GM12875 (cell line): ENCODE data around the gene LCN1.

ENCODE experiments used
- H3K4me3 ChIP-seq: one replicate; pipeline ENCODE4 v1.5.1; 2011; ENCODE audit warnings: low read depth, low read length, control low read depth
- TF ChIP-seq, protein P1 (sequence below): IDR thresholded peaks from 2 replicates; pipeline ENCODE4 v1.5.1; 2011; ENCODE audit warnings: low read depth, mild to moderate bottlenecking, control low read depth, inconsistent platforms, low read length, moderate library complexity, borderline replicate concordance; ENCODE audit not compliant: insufficient read depth

The LCN1 gene

DNA sequence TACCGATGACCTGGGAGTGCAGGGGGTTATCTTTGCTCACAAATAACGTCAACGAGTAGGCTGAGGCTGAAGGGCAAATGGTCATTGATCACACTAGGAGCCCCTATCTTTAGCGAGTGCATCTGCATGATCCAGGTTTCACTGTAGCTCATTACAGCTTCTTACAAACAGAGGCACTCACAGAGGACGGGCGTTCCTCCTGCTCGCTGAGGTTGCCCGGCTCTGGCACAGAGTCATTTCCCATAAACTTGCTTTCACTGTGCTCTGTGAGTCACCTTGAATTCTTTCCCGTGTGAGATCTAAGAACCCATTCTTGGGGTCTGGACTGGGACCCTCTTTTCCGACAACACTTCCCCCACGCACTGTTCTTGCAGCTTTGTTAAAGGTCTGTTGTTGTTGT is 38.4 kb downstream of the LCN1 start:
- TF ChIP-seq, protein P1, sequence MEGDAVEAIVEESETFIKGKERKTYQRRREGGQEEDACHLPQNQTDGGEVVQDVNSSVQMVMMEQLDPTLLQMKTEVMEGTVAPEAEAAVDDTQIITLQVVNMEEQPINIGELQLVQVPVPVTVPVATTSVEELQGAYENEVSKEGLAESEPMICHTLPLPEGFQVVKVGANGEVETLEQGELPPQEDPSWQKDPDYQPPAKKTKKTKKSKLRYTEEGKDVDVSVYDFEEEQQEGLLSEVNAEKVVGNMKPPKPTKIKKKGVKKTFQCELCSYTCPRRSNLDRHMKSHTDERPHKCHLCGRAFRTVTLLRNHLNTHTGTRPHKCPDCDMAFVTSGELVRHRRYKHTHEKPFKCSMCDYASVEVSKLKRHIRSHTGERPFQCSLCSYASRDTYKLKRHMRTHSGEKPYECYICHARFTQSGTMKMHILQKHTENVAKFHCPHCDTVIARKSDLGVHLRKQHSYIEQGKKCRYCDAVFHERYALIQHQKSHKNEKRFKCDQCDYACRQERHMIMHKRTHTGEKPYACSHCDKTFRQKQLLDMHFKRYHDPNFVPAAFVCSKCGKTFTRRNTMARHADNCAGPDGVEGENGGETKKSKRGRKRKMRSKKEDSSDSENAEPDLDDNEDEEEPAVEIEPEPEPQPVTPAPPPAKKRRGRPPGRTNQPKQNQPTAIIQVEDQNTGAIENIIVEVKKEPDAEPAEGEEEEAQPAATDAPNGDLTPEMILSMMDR = no peak

DNA sequence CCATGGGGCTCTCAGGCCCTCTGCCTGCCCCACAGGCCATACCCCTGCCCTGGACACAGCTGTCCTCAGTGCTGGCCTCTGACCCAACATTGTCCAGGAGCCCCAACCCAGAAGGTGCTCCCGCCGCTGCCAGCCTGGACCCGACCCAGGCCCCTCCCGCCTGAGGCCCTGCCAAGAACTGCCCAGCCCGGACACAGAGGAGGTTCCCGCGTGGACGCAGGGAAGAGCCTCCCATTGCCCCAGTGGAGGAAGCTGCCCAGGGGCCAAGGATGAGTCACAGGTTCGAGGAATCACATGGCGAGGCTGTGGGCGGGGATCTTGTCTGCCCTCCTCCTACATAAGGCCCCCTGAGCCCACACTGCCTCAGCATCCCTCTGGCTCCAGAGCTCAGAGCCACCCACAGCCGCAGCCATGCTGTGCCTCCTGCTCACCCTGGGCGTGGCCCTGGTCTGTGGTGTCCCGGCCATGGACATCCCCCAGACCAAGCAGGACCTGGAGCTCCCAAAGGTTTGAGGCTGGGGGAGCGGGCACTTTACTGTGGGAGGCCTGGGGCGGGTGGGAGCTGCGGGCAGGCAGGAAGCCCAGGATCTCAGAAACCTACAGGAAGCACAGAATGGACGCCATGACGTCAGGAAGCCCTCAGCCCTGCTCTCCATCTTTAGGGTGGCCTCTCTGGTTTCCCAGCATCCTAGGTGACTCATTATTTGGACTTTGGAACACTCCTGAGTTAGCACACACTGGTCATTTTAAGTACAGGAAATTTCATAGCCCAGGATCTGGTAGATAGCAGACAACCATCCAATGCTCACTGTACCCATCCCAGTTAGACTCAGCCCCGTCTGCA is 40.4 kb downstream of the LCN1 start, which contains the start of gene PAEP:
Gene PAEP, plus strand, starts transcription at position 366 of the 844 bp plus-strand sequence.
- H3K4me3 ChIP-seq = no peak within 1 kb of the TSS
- TF ChIP-seq, protein P1 = no peak

More for the DNA sequence above, 38.4 kb downstream of the LCN1 start:
- no peak overlapping the region for H3K4me3 ChIP-seq

- no peak overlapping the region for H3K4me3 ChIP-seq
- TF ChIP-seq, protein P1 = no peak
Measured at GRCh38 chr9:135562235-135562745, 41.0 kb downstream of the LCN1 start.

DNA sequence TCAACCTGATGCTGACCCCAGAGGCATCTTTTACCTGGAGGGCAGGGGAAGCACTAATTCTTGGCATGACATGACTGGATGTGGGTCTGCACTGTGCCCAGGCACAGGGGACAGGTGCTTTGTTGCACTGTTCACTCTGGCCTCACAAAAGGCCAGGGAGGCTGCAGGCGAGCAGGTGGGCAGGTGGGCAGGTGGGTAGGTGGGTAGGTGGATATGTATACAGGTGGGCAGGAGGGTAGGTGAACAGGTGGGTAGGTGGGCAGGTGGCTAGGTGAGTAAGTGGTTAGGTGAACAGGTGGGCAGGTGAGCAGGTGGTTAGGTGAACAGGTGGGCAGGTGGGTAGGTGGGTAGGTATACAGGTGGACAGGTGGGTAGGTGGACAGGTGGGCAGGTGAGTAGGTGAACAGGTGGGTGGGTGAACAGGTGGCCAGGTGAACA is 41.8 kb downstream of the LCN1 start:
- H3K4me3 ChIP-seq = no peak overlapping the region
- TF ChIP-seq, protein P1 = no peak

DNA sequence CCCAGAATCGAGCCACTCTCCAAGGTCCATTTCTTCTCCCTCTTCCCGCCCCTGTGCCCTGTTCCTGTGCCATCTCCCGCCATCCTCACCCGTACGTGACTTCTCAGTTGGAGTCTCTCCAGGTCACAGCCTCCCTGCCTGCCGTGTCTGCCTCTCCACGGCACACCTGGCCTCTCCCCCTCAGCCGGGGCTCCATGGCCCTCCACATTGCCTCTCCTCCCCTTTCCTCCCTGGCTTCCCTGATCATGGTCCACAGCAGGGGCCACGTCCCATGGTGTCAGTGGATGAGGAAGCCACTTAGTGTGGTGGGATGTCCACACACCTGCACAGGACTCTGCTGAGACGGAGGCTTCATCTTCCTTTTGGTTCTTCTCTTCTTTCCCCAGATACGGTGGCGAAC is 42.6 kb downstream of the LCN1 start:
- no peak overlapping the region for H3K4me3 ChIP-seq
- TF ChIP-seq, protein P1 = no peak

DNA sequence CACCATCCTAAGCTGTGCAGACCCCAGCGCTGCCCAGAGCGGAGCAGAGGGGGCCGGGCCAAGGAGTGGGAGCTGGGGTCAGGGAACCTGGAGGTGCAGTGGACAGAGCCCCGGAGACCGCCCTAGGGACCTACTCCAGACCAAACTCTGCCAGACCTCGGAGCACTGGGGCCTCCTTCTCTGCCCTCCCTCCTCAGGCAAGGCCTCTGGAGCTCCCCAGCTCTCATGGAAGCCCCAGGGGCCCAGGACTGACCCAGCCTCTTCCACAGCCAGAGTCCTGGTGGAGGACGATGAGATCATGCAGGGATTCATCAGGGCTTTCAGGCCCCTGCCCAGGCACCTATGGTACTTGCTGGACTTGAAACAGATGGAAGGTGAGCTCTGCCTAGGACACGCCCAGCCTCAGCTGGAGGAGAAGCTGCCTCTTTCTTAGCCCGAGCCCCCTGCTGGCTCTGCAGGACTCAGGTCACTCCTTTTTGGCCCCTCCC is 43.9 kb downstream of the LCN1 start:
- no peak overlapping the region for H3K4me3 ChIP-seq
- TF ChIP-seq, protein P1 = no peak

- TF ChIP-seq, protein P1 = no peak
Measured at GRCh38 chr9:135565636-135566035, 44.4 kb downstream of the LCN1 start.

More at GRCh38 chr9:135565636-135566035, 44.4 kb downstream of the LCN1 start:
- H3K4me3 ChIP-seq = no peak overlapping the region
